ENCODE results near the gene EPN2.
A peak's percentile ranks its signal among the peaks of the same experiment; 100 is the strongest.

The EPN2 gene

GRCh38 chr17:19344311-19345066 lies 107.3 kb downstream of the EPN2 start:
- TF ChIP-seq TAF1 (IDR thresholded peaks at IDR 0.05; ENCODE audit: borderline replicate concordance, insufficient read depth, low read length) (no peak), POLR2AphosphoS5 (IDR thresholded peaks at IDR 0.05; ENCODE audit: low read depth, low read length) (no peak), FOXP2 (optimal IDR thresholded peaks at IDR 0.05; ENCODE audit: borderline replicate concordance, extremely low read depth, extremely low read length, insufficient read depth) (no peak), SIN3A (IDR thresholded peaks at IDR 0.05; ENCODE audit: borderline replicate concordance, insufficient read depth, low read length) (no peak), REST (IDR thresholded peaks at IDR 0.05; ENCODE audit: insufficient read depth in 1 of 2, low read depth in 2 of 2, low read length in 2 of 2) (no peak)

GRCh38 chr17:19345067-19345460 lies 107.9 kb downstream of the EPN2 start:
- TF ChIP-seq TAF1 (IDR thresholded peaks at IDR 0.05; ENCODE audit: borderline replicate concordance, insufficient read depth, low read length) (no peak), SIN3A (IDR thresholded peaks at IDR 0.05; ENCODE audit: borderline replicate concordance, insufficient read depth, low read length) (no peak), FOXP2 (optimal IDR thresholded peaks at IDR 0.05; ENCODE audit: borderline replicate concordance, extremely low read depth, extremely low read length, insufficient read depth) (no peak), REST (IDR thresholded peaks at IDR 0.05; ENCODE audit: insufficient read depth in 1 of 2, low read depth in 2 of 2, low read length in 2 of 2) (no peak), POLR2AphosphoS5 (IDR thresholded peaks at IDR 0.05; ENCODE audit: low read depth, low read length) (no peak)

- TF ChIP-seq TAF1 (IDR thresholded peaks at IDR 0.05; ENCODE audit: borderline replicate concordance, insufficient read depth, low read length) (no peak), FOXP2 (optimal IDR thresholded peaks at IDR 0.05; ENCODE audit: borderline replicate concordance, extremely low read depth, extremely low read length, insufficient read depth) (no peak), SIN3A (IDR thresholded peaks at IDR 0.05; ENCODE audit: borderline replicate concordance, insufficient read depth, low read length) (no peak), POLR2AphosphoS5 (IDR thresholded peaks at IDR 0.05; ENCODE audit: low read depth, low read length) (no peak), REST (IDR thresholded peaks at IDR 0.05; ENCODE audit: insufficient read depth in 1 of 2, low read depth in 2 of 2, low read length in 2 of 2) (no peak)
Measured at GRCh38 chr17:19345486-19346350, 108.6 kb downstream of the EPN2 start.

- TF ChIP-seq POLR2AphosphoS5 (IDR thresholded peaks at IDR 0.05; ENCODE audit: low read depth, low read length) (no peak), FOXP2 (optimal IDR thresholded peaks at IDR 0.05; ENCODE audit: borderline replicate concordance, extremely low read depth, extremely low read length, insufficient read depth) (peak; percentile 32), REST (IDR thresholded peaks at IDR 0.05; ENCODE audit: insufficient read depth in 1 of 2, low read depth in 2 of 2, low read length in 2 of 2) (no peak), SIN3A (IDR thresholded peaks at IDR 0.05; ENCODE audit: borderline replicate concordance, insufficient read depth, low read length) (no peak), TAF1 (IDR thresholded peaks at IDR 0.05; ENCODE audit: borderline replicate concordance, insufficient read depth, low read length) (peak; percentile 27; the same call in 1 of the 2 replicates)
Measured at GRCh38 chr17:19346351-19347255, 109.4 kb downstream of the EPN2 start.
